ENCODE data around the gene LOXHD1.

- no peak for TF ChIP-seq CTCF (IDR thresholded peaks at IDR 0.05)
- TF ChIP-seq POLR2A (IDR thresholded peaks at IDR 0.05): no peak
These were observed 21.9 kb upstream of the LOXHD1 start for GRCh38 chr18:46678785-46679399.
